Stimulated activated CD8-positive, alpha-beta memory T cell treated with anti-CD3 and anti-CD28 coated beads, Interleukin-12 subunit alpha, Interleukin-12 subunit beta, amount 100 ng/mL, for 4 hours (primary cell): ENCODE results near the gene PRKACA.
"Not testable (repeated sequence)": the region's sequence is repeated elsewhere in the genome, so short reads cannot be mapped to it uniquely, and the experiment has no call there.

Experiments
- DNase-seq: peaks from one replicate; pipeline ENCODE4 v3.0.0-alpha.2; 2020; ENCODE audit warnings: low read depth

PRKACA gene

GRCh38 chr19:14066134-14066533 lies 51.4 kb downstream of the PRKACA start:
- no peak for DNase-seq

GRCh38 chr19:14063105-14063504 lies 54.5 kb downstream of the PRKACA start:
- no peak for DNase-seq

GRCh38 chr19:14062558-14062855 lies 55.1 kb downstream of the PRKACA start:
- no peak for DNase-seq

- no peak for DNase-seq
Measured at GRCh38 chr19:14061751-14062557, 55.6 kb downstream of the PRKACA start, which contains the start of gene PALM3. TSS of gene PALM3 (minus strand) at chr19:14062076. CDS start at chr19:14061980, 96 bp downstream.

- no peak for DNase-seq
Measured at GRCh38 chr19:14061081-14061749, 56.3 kb downstream of the PRKACA start.

GRCh38 chr19:14059652-14060155 lies 57.9 kb downstream of the PRKACA start:
- no peak for DNase-seq

GRCh38 chr19:14059093-14059480 lies 58.5 kb downstream of the PRKACA start:
- DNase-seq: peak; percentile 17

GRCh38 chr19:14058182-14059092 lies 59.1 kb downstream of the PRKACA start:
- DNase-seq: no peak

GRCh38 chr19:14056741-14057356 lies 60.7 kb downstream of the PRKACA start:
- no peak for DNase-seq

GRCh38 chr19:14056069-14056666 lies 61.4 kb downstream of the PRKACA start:
- DNase-seq: no peak

GRCh38 chr19:14055396-14055795 lies 62.2 kb downstream of the PRKACA start:
- DNase-seq: no peak

GRCh38 chr19:14054721-14055120 lies 62.8 kb downstream of the PRKACA start:
- DNase-seq: no peak

- no peak for DNase-seq
Measured at GRCh38 chr19:14054099-14054498, 63.5 kb downstream of the PRKACA start.

- no peak for DNase-seq
Measured at GRCh38 chr19:14053500-14053899, 64.1 kb downstream of the PRKACA start.

- DNase-seq: no peak
Measured at GRCh38 chr19:14053032-14053431, 64.5 kb downstream of the PRKACA start.

GRCh38 chr19:14052470-14052869 lies 65.1 kb downstream of the PRKACA start:
- no peak for DNase-seq

- no peak for DNase-seq
Measured at GRCh38 chr19:14051980-14052379, 65.6 kb downstream of the PRKACA start.

- DNase-seq: not testable (repeated sequence)
Measured at GRCh38 chr19:14050961-14051360, 66.6 kb downstream of the PRKACA start.

GRCh38 chr19:14050512-14050911 lies 67.0 kb downstream of the PRKACA start:
- DNase-seq: no peak

- peak; percentile 56 for DNase-seq
Measured at GRCh38 chr19:14048443-14049153, 69.0 kb downstream of the PRKACA start.

GRCh38 chr19:14047866-14048265 lies 69.7 kb downstream of the PRKACA start:
- DNase-seq: not testable (repeated sequence)
